GM18519 (cell line): ENCODE measurements around the gene LMO4.

ENCODE experiments used
- ATAC-seq: cut with Tn5 transposase; IDR thresholded peaks from one replicate; pipeline ENCODE4 v1.9.1; 2021; ENCODE audit warnings: mild to moderate bottlenecking, moderate library complexity; ENCODE audit not compliant: unreplicated experiment, low FRiP score

The LMO4 gene

DNA sequence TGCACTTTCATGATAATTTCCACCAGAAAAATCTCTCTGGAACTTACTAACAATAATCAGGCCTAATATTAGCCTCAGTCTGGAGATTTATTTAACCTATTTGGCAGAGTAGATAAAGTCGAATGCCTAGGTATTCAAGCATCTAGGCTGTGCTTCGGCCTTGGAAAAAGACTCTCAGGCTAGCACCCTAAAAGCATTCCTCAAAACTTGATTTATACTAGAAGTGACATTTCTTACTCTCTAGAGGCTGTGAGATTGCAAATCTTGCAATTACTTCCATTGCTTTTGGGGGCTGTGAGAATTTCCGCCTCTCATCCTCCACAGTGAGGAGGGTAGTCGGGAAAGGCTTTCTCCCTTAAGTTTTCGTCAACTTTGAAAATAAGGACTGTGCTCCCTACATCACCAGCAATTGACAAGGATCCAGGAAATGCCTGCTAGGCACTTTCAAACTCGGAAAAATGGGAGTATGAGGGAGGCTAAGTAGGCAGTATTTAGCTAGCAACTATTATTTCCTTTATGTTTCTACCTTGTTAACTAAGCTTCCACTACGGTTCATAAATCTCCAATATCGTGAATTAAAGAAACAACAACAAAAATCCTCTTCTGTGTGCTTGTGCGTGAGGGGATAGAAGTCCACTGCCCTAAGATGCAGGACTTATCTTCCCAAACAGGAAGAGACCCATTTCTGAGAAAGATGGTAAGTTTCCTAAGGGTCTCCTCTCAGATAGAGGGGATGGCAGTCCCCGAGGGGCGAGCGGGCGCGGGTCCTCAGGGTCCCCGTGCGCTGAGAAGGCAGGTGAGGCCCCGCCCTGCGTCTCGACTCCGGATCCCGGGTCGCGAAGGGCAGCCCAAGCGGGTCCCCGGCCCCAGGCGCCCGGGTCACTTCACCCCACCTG, 1.1 kb upstream of the LMO4 start:
- ATAC-seq, result no peak

GRCh38 chr1:87329051-87329525, 408 bp downstream of the LMO4 start:
- no peak for ATAC-seq

DNA sequence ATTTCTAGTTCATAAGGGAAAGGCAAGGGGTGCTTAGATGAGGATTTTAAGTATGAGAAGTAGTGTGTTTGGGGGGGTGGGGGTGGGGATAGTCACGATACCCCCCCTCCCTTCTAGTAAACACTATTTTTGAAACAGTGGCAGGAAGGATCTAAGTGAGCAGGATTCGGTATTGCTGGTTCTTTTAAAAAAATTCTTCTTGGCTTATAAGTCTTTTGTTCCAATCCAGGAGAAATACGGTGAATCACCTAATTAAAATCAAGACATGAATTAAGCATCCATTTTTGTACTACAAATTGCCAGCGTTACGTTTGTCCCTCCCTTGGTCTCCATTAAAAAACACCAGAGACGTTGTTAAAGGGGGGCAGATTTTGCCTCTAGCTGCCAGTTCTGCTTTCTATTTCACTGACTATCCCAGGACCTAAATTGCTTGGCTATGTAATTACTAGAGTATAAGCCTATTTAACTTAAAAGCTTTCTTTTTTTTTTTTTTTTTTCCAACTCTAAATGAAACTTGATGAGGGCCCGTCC, 911 bp downstream of the LMO4 start:
- no peak for ATAC-seq

- ATAC-seq, result no peak
These were observed 1.6 kb downstream of the LMO4 start for GRCh38 chr1:87330057-87330884.

- no peak for ATAC-seq
These were observed 2.2 kb downstream of the LMO4 start for GRCh38 chr1:87330885-87331364.

DNA sequence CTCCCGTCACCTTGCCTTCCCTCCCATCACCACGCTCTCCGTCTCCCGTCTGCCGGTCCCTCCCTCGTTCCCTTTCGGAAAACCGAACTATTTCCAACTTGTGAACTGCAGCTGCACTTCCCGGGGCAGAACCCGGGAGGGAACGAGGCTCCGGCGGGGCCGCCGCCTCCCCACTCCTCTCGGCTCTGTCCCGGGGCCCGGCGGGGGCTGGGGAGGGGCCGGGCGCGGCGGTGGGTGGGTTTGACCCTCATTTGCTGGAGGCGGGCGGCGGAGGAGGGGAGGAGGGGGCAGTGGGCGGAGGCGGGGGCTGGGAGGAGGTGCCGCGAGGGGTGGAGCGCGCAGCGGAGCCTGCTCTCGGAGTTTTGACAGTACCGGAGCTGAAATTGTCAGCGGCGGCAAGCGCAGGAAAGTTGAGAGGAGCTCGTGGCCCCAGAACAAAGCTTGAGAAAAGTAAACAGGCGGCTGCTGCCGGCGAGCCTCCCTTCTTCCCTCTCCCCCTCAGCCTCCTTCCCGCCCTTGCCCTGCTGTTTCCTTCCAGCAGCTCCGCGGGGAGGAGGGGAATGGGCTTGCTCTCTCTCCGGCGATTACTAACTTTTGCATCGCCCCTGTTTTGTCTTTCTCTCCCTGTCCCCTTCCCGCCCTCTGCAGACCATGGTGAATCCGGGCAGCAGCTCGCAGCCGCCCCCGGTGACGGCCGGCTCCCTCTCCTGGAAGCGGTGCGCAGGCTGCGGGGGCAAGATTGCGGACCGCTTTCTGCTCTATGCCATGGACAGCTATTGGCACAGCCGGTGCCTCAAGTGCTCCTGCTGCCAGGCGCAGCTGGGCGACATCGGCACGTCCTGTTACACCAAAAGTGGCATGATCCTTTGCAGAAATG, 2.9 kb downstream of the LMO4 start:
- no peak for ATAC-seq

DNA sequence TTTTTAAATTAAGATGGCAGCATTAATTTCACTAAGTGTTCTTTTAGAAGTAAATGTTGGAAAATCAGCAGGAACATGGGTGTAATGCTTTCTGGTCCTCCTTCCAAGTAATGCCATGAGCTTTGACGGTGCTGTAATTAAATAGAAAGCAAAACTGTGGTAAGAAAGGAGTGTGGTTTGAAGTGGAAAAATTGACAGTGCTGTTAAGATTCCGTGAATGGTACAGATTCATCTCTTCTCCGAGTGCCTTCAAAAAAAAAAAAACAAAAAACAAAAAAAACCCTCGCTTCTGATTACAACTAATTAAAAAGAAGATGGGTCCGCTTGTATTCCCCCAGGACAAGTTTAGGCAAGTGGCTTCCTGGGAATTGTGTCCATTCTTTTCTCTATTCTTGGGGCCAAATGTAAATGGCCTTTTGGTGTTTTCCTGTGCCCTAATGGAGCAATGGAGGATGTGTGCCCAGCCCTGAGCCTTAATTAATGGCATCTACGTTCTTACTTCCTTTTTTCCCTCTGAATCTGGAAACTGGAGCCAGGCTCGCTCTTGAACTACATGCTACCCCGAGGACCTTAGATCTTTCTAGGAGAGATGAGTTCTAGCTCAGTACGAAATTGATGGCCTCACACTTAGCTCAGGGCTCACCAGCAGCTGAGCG, 5.1 kb downstream of the LMO4 start:
- no peak for ATAC-seq

- ATAC-seq, result no peak
These were observed 5.9 kb downstream of the LMO4 start for GRCh38 chr1:87334351-87335174.

GRCh38 chr1:87335175-87335884, 6.7 kb downstream of the LMO4 start:
- peak; percentile 26 for ATAC-seq

GRCh38 chr1:87336623-87337067, 8.0 kb downstream of the LMO4 start:
- no peak for ATAC-seq

DNA sequence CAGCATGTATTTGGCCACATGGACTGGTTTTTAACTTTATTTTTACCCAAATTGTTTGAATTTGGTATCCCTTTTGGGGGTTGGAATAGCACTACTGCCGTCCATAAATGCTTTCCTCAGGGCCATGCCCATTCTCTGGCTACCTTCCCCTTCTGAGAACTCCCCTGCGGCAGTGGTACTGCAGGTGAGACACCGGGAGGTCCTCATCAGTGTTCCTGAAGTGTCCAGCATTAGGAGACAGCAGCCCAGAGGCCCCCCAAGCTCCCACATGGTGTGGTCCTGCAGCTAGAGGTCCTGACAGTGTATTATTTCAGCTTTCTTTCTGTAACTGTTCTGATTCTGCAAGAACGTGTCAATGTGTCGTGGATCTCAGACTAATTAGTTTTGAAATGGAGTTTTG, 8.9 kb downstream of the LMO4 start:
- no peak for ATAC-seq

- ATAC-seq, result no peak
These were observed 9.9 kb downstream of the LMO4 start for GRCh38 chr1:87338566-87338965.

DNA sequence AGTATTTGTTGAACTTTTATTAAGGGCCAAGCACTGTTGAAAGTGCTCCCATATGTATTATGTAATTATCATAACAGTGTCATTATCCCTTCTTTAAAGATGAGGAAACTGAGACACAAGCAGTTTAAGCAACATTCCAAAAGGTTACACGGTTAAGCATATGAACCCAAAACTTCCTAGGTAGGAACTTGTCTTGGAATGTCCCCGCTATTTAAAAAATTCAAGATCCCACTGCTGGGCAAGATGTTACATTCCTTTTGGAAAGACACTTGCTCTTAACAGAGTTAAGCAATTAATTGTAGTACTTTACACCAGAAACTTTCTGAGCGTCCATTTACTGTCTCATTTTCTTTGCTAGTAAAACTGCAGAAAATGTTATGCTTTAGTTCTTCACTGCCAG, 15.6 kb downstream of the LMO4 start:
- no peak for ATAC-seq

- ATAC-seq, result no peak
These were observed 17.6 kb downstream of the LMO4 start for GRCh38 chr1:87346130-87346814.

GRCh38 chr1:87348341-87349019, 19.8 kb downstream of the LMO4 start:
- no peak for ATAC-seq

DNA sequence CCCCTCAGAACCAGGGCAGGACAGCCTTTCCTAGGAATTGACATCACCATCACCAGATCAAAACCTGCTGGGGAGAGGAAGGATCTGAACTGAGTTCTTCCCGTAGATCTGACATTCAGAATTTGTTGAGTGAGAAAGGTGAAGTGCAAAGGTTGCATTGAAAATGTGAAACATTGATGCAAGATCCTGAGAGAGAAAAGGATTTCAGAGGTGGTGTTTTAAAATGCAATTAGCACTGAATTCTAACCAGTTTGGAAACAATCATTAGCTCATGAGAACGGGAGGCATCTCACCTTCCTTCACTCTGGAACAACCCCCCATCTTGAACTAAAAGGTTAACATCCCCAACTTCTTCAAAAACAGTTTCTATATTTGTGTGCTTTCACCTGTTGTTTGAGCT, 20.4 kb downstream of the LMO4 start:
- no peak for ATAC-seq

DNA sequence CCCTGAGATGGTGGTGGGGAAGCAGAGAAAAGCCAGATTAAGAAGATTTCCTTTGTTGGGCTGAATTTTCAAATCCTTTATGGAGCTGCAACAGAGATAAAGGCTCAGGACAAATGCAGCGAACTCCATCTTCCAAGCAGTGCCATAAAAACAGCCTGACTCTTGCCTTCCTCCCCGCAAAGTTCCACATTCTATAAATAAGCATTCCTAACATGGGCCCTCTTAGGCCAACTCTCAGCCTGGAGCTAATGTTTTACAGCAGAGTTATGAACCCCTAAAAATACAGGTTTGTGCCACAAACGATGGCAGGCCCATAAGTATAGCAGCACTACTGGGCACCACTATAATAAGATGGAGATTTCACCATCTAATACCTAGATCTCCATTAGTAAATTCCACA, 27.2 kb downstream of the LMO4 start:
- ATAC-seq, result no peak
